HL-60 (cell line): ENCODE measurements around the gene DHRSX.

ENCODE experiments used
- CTCF ChIP-seq: IDR thresholded peaks from one replicate; pipeline ENCODE4 v1.5.1; 2011; ENCODE audit warnings: low read length, control low read depth, inconsistent platforms; ENCODE audit not compliant: insufficient read depth
- POLR2AphosphoS5 ChIP-seq: IDR thresholded peaks from 2 replicates; pipeline ENCODE4 v1.6.1; 2012; ENCODE audit warnings: low read depth

GRCh38 chrX:2172359-2172758 is 328.4 kb downstream of the DHRSX start:
- TF ChIP-seq POLR2AphosphoS5 (no peak), CTCF (no peak)
